Activated naive CD8-positive, alpha-beta T cell treated with anti-CD3 and anti-CD28 coated beads for 36 hours (primary cell): Measurements from ENCODE around the gene DHRSX. TPM values are rescaled to one million over a fixed set of nuclear protein-coding genes. Genes with fewer than 3 reads are reported as not detected.
"Not testable (repeated sequence)": the region's sequence is repeated elsewhere in the genome, so short reads cannot be mapped to it uniquely, and the experiment has no call there.

ENCODE experiments used
- DNase-seq: peaks from one replicate; pipeline ENCODE4 v3.0.0; 2021
- H3K27ac Mint-ChIP-seq: one replicate; pipeline ENCODE4 v1.8.0; 2022; ENCODE audit warnings: mild to moderate bottlenecking, moderate library complexity, mixed read lengths
- H3K27me3 Mint-ChIP-seq: one replicate; pipeline ENCODE4 v1.8.0; 2022; ENCODE audit warnings: mild to moderate bottlenecking, mixed read lengths
- H3K36me3 Mint-ChIP-seq: one replicate; pipeline ENCODE4 v1.8.0; 2021; ENCODE audit warnings: mild to moderate bottlenecking, mixed read lengths
- H3K4me1 Mint-ChIP-seq: one replicate; pipeline ENCODE4 v1.8.0; 2021; ENCODE audit warnings: mixed read lengths
- H3K4me3 Mint-ChIP-seq: one replicate; pipeline ENCODE4 v1.8.0; 2022; ENCODE audit warnings: mild to moderate bottlenecking, moderate library complexity, mixed read lengths
- H3K9me3 Mint-ChIP-seq: one replicate; pipeline ENCODE4 v1.8.0; 2022; ENCODE audit warnings: mixed read lengths
- total RNA-seq, 2 experiments: library from RNA; stranded (reverse); gene quantifications; one replicate each; pipeline ENCODE4 v1.2.3, GENCODE V29; 2021

Gene DHRSX
- total RNA-seq, 2 experiments from 2014 or later, result 18.2 to 19.7 TPM

DNA sequence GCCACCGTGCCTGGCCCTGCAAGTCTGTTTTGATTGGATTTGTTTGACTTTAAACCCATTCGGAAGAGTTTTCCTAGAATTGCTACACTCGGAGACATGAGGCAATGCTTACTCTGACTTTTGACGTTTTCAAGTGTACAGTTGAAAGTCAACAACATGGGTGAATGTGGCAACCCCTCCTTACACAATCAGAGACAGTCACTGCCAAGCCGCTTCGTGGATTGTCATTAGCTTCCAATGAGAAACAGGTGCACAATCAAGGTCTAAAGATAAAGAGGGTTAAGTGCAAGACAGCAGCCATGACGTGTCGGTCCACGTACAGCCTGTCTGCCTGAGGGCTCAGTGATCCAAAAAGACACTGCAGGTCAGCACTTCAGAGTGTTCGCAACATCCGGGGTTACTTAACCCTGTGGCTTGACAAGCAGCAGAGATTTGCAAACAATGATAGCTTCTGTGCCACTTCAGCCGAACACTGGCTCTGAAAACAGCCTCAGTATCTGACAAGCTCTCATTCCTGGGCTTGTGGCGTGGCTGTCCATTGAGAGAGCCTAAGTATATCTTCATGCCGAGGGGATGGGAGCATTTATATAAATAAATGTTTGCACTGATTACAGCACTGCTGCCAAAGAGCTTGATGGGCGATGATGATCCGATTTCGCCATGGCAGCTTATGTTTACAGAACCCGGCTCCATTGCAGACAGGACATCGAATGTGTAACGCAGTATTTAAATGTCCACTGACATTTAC is 180.0 kb downstream of the DHRSX start:
- no peak overlapping the region for H3K4me3 Mint-ChIP-seq
- no peak overlapping the region for H3K27ac Mint-ChIP-seq
- no peaks in the 10 kb centered on the region for H3K27me3 Mint-ChIP-seq
- no peak for DNase-seq
- H3K4me1 Mint-ChIP-seq, result peaks cover 9% of the 10 kb centered on the region
- H3K36me3 Mint-ChIP-seq, result peaks cover 26% of the 10 kb centered on the region
- peaks cover 6% of the 10 kb centered on the region for H3K9me3 Mint-ChIP-seq

DNA sequence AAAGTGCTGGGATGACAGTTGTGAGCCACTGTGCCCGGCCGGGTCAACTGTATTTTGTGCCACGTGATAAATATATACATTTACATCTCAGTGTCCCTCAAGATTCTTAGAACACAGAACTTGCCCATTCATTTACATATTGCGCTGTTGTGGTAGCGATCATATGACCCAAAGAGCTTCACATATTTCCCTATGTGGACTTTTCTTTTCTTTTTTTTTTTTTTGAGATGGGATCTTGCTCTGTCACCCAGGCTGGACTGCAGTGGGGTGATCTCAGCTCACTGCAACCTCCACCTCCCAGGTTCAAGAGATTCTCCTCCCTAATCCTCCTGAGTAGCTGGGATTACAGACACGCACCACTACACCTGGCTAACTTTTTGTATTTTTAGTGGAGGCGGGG is 180.7 kb downstream of the DHRSX start:
- Mint-ChIP-seq H3K4me3 (no peak overlapping the region), H3K36me3 (peaks cover 21% of the 10 kb centered on the region), H3K27me3 (no peaks in the 10 kb centered on the region), H3K9me3 (peaks cover 1% of the 10 kb centered on the region), H3K27ac (no peak overlapping the region), H3K4me1 (peaks cover 6% of the 10 kb centered on the region)
- DNase-seq, result no peak

DNA sequence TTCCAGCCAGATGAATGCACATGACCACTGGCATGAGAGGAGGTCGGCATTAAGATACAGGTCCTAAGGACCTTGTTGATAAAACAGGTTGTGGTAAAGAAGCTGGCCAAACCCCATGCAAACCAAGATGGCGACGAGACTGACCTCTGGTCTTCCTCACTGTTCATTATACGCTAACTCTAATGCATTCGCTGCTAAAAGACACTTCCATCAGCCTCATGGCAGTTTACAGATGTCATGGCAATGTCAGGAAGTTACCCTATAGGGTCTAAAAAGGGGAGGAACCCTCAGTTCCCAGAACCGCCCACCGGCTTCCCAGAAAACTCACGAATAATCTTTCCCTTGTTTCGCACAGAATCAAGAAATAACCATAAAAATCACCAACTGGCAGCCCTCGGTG is 182.4 kb downstream of the DHRSX start:
- Mint-ChIP-seq H3K4me1 (peaks cover 4% of the 10 kb centered on the region), H3K36me3 (peaks cover 16% of the 10 kb centered on the region), H3K27ac (no peak overlapping the region), H3K4me3 (no peak overlapping the region), H3K27me3 (no peaks in the 10 kb centered on the region), H3K9me3 (no peaks in the 10 kb centered on the region)
- DNase-seq, result no peak

DNA sequence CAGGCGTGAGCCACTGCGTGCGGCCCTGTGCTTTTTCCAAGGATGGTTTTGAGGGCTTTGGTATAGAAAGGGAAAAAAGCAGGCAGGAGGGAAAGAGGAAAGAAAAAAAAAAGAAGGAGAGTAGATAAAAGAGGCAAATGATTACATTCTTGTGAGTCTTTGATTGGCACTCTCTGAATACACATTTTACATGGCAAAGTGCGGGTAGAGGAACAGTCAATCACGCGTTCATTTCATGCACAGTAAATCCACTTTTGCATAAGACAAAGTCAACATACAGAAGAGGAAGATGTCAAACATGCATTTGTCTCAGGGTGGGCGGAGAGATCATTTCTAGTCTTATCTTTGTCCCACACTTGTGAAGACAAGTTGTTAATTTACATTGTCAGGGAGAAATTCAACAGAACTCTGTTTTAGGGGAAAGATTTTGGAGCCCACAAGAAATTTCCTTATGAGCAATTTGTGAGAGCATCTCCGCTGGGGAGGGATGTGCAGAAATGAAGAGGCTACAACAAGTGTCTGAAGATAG is 183.2 kb downstream of the DHRSX start:
- H3K27ac Mint-ChIP-seq, result no peak overlapping the region
- no peak overlapping the region for H3K4me3 Mint-ChIP-seq
- DNase-seq, result no peak
- H3K9me3 Mint-ChIP-seq, result no peaks in the 10 kb centered on the region
- no peaks in the 10 kb centered on the region for H3K27me3 Mint-ChIP-seq
- H3K36me3 Mint-ChIP-seq, result peaks cover 13% of the 10 kb centered on the region
- H3K4me1 Mint-ChIP-seq, result peaks cover 4% of the 10 kb centered on the region

DNA sequence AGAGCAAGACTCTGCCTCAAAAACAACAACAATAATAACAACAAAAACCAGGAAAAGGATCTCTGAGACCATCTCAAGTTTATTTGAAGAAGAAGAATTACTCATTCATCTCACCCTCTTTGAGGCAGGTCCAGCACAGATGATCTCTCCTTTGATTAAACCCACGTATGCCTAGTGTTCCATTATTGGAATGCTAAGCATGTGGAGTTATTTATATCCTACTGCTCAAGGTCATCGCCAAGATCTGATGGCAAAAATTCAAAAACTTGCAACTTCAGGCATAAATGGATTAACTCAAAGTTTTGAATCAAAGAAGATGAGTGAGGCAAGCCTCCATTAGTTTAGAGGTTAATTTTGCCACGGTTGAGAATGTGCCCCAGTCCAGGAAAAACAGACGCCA is 184.2 kb downstream of the DHRSX start:
- Mint-ChIP-seq H3K9me3 (peaks cover 4% of the 10 kb centered on the region), H3K27ac (no peak overlapping the region), H3K4me1 (peaks cover 4% of the 10 kb centered on the region), H3K27me3 (no peaks in the 10 kb centered on the region), H3K36me3 (peaks cover 17% of the 10 kb centered on the region), H3K4me3 (no peak overlapping the region)
- no peak for DNase-seq

DNA sequence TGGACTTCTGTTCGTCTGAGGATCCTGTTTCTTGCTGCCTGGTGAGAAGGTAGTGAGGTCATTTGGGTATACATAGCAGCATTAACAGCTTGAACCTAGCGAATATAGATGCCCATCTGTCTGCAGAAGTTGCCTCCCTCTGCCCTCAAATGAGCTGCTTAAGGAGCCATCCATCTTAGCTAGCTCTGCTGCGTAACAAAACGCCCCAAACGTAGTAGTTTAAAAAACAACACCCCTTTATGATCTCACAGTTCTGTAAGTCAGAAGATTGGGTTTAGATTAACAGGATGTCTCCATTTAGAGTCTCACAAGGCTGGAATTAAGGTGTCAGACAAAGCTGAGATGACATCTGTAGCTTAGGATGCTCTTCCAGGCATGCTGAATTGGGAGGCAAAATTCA is 185.3 kb downstream of the DHRSX start:
- H3K4me1 Mint-ChIP-seq, result peaks cover 4% of the 10 kb centered on the region
- no peak overlapping the region for H3K27ac Mint-ChIP-seq
- peaks cover 4% of the 10 kb centered on the region for H3K9me3 Mint-ChIP-seq
- peaks cover 26% of the 10 kb centered on the region for H3K36me3 Mint-ChIP-seq
- no peaks in the 10 kb centered on the region for H3K27me3 Mint-ChIP-seq
- no peak for DNase-seq
- no peak overlapping the region for H3K4me3 Mint-ChIP-seq

DNA sequence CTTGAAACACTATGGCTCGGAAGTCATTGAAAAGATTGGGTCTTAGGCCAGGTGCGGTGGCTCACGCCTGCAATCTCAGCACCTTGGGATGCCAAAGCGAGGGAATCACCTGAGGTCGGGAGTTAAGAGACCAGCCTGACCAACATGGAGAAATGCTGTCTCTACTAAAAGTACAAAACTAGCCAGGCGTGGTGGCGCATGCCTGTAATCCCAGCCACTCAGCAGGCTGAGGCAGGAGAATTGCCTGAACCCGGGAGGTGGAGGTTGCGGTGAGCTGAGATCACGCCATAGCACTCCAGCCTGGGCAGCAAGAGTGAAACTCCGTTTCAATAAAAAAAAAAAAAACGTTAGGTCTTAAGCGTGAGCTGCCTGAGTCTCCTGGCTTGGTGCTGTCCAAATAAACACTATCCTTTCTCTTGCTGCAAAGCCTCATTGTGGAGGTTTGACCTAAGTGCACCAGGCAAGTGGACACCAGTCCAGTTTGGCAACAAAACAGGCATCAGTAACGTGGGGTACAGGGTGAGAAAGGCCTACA is 185.9 kb downstream of the DHRSX start:
- H3K9me3 Mint-ChIP-seq, result peaks cover 4% of the 10 kb centered on the region
- no peak overlapping the region for H3K4me3 Mint-ChIP-seq

DNA sequence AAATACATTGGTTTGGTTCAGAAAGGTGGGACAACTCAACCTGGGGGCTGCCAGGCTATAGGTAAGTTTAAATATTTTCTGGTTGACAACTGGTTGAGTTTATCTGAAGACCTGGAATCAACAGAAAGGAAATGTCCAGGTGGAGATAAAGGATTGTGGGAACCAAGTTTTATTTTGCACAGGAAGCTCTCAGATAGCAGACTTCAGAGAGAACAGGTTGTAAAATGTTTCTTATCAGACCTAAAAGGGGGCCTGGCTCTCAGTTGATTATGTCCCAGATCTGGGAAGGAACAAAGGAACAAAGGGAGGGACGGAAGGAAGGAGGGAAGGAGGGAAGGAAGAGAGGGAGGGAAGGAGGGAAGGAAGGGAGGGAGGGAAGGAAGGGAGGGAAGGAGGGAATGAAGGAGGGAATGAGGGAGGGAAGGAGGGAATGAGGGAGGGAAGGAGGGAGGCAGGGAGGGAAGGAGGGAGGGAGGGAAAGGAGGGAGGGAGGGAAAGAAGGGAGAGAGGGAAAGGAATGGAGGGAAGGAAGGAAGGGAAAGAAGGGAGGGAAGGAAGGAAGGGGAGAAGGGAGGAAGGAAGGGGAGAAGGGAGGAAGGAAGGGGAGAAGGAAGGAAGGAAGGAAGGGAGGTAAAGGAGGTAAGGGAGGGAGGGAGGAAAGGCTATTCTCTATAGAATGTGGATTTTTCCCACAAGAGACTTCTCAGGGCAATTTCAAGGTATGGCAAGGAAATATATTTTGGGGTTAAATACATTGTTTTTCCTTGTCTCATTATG is 186.7 kb downstream of the DHRSX start:
- Mint-ChIP-seq H3K27me3 (no peaks in the 10 kb centered on the region), H3K27ac (no peak overlapping the region)

More for the DNA sequence above, 185.9 kb downstream of the DHRSX start:
- Mint-ChIP-seq H3K27ac (no peak overlapping the region), H3K4me1 (peaks cover 4% of the 10 kb centered on the region), H3K27me3 (no peaks in the 10 kb centered on the region), H3K36me3 (peaks cover 28% of the 10 kb centered on the region)
- no peak for DNase-seq

DNA sequence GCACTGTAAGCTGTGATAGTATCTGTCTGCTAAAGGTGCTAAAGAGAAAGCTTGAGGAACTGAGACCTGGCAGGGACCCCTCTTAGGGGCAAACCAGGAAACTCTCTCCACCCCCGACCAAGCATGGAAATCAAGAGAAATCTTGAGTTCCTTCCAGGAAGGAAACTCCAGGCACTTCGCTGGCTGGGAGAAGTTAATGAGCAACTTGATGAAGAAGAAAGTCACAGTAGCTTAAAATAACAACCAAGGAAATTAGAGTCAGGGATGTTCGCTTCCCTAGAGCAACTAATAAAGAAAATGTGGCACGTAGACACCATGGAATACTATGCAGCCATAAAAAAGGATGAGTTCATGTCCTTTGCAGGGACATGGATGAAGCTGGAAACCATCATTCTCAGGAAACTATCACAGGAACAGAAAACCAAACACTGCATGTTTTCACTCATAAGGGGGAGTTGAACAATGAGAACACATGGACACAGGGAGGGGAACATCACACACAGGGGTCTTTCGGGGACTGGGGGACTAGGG is 188.7 kb downstream of the DHRSX start:
- not testable (repeated sequence) for H3K27me3 Mint-ChIP-seq, H3K9me3 Mint-ChIP-seq, H3K27ac Mint-ChIP-seq, H3K4me1 Mint-ChIP-seq, H3K4me3 Mint-ChIP-seq, DNase-seq
- peaks cover 27% of the 10 kb centered on the region for H3K36me3 Mint-ChIP-seq

More for the DNA sequence above, 186.7 kb downstream of the DHRSX start:
- no peak overlapping the region for H3K4me3 Mint-ChIP-seq
- H3K4me1 Mint-ChIP-seq, result peaks cover 4% of the 10 kb centered on the region
- H3K9me3 Mint-ChIP-seq, result peaks cover 4% of the 10 kb centered on the region
- no peak for DNase-seq
- H3K36me3 Mint-ChIP-seq, result peaks cover 28% of the 10 kb centered on the region

DNA sequence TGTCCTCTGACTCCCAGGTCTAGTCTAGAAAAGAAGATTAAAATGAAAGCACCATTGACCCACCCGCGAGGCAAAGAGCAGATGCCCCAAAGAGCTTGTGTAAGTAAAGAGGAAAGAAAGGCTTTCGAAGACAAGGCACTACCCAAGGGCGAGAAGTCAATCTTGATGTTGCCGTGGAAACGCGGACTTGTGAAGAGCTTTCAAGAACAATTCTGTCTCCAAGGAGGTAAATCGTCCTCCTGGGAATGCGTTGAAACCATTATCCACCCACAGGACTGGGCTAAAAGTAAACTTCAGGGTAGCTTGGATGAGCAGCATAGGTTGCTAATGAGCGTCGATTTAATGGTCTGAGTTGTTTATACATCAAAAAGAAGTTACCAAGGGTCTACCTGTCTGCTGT is 189.3 kb downstream of the DHRSX start:
- H3K27ac Mint-ChIP-seq, result no peak overlapping the region
- no peaks in the 10 kb centered on the region for H3K27me3 Mint-ChIP-seq
- peaks cover 4% of the 10 kb centered on the region for H3K9me3 Mint-ChIP-seq
- H3K4me3 Mint-ChIP-seq, result no peak overlapping the region
- no peaks in the 10 kb centered on the region for H3K4me1 Mint-ChIP-seq
- peaks cover 31% of the 10 kb centered on the region for H3K36me3 Mint-ChIP-seq
- no peak for DNase-seq

DNA sequence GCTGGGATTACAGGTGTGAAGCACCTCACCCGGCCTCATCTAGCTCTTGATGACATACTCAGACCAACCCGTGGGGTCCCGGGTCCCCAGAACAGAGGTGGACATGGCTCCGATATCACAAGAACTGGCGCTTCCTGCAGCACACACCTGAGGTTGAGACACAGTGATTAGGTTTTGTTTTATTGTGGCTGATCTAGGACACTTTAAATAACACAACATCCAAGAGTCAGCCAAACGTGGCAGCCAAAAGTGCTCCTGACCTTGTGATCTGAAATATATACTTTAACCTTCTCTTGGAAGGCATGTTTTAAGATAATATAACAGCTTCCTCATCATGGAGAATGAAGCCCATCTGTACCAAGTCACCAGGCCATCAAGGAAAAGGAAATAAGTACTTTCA is 198.9 kb downstream of the DHRSX start:
- H3K27me3 Mint-ChIP-seq, result no peaks in the 10 kb centered on the region
- H3K9me3 Mint-ChIP-seq, result peaks cover 15% of the 10 kb centered on the region
- no peak for DNase-seq
- no peak overlapping the region for H3K27ac Mint-ChIP-seq
- no peaks in the 10 kb centered on the region for H3K4me1 Mint-ChIP-seq
- H3K4me3 Mint-ChIP-seq, result no peak overlapping the region
- H3K36me3 Mint-ChIP-seq, result peaks cover 35% of the 10 kb centered on the region

DNA sequence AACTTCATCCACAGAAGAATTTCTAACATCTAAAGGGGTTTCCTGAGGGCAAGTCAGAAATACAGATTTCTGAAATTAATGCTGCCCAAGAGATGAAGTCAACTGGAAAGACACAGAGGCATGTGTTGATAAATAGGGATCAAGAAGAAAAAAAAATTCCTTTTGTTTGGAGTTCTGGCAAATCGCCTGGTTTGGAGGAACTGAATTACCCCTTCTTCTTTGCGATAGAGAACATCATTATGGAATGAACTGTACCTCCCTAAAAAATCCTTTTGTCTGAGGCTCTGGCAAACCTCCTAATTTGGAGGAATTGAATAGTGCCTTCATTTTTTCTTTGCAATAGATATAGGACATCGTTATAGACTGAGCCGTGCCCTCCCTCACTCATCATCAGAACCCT is 200.9 kb downstream of the DHRSX start:
- Mint-ChIP-seq H3K4me1 (no peaks in the 10 kb centered on the region), H3K9me3 (peaks cover 12% of the 10 kb centered on the region), H3K27me3 (no peaks in the 10 kb centered on the region)

DNA sequence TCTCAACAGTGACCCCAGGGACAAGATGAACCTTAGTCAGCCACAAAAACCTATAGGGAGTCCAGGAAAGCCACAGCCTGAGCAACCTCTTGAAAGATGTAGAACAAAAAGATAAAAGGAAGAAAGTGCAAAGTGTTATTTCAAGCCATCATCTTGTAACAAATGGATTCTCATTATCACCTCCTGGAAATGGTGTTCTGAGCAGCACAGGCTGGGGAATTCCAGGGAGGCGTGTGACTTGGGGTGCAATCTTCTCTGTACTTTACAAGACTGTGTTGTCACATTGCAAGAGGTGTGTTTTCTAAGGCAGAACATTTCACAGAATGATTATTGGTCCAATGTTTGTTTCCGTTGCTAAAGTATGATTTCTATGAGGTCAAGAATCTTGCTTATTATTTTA is 214.0 kb downstream of the DHRSX start:
- H3K4me1 Mint-ChIP-seq, result peaks cover 5% of the 10 kb centered on the region
- DNase-seq, result no peak
- peaks cover 2% of the 10 kb centered on the region for H3K9me3 Mint-ChIP-seq
- H3K27me3 Mint-ChIP-seq, result no peaks in the 10 kb centered on the region
- no peak overlapping the region for H3K4me3 Mint-ChIP-seq
- H3K27ac Mint-ChIP-seq, result no peak overlapping the region
- peaks cover 47% of the 10 kb centered on the region for H3K36me3 Mint-ChIP-seq

More for the DNA sequence above, 200.9 kb downstream of the DHRSX start:
- DNase-seq, result no peak
- Mint-ChIP-seq H3K27ac (peak overlapping the region; percentile 46), H3K4me3 (no peak overlapping the region), H3K36me3 (peaks cover 22% of the 10 kb centered on the region)

DNA sequence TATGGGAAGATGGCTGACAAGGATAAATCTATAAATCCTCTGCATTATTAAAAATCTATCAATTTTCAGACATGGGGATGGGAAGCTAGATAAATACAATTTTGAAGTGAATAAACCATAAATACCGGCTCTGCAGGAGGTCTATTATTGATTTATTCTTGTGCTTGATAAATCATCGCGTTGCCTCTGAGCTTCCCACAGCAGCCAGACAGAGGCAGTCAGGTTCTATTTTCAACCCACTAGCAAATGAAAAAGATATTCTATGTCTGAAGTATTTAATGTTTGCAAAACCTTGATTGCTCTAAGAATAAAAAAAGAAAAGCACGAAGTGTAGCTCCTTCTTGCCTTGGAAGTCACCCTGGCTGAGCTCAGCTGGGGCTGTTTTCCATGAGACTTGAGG is 216.2 kb downstream of the DHRSX start:
- H3K4me1 Mint-ChIP-seq, result peaks cover 5% of the 10 kb centered on the region
- H3K9me3 Mint-ChIP-seq, result peaks cover 2% of the 10 kb centered on the region
- no peak overlapping the region for H3K4me3 Mint-ChIP-seq
- no peak for DNase-seq
- H3K36me3 Mint-ChIP-seq, result peaks cover 33% of the 10 kb centered on the region
- H3K27me3 Mint-ChIP-seq, result no peaks in the 10 kb centered on the region
- H3K27ac Mint-ChIP-seq, result no peak overlapping the region

DNA sequence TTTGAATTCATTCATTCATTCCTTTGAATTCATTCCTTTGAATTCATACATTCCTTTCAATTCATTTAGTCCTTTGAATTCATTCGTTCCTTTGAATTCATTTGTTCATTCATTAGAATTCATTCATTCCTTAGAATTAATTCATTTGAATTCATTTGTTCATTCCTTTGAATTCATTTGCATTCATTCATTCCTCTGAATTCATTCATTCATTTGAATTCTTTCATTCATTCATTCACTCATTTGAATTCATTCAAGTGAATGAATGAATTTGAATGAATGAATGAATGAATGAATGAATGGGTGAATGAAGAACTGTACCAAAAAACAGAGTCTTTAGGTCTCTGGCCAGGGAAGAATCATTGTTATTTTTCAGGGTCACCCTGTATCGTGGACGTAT is 216.6 kb downstream of the DHRSX start:
- Mint-ChIP-seq H3K36me3 (peaks cover 30% of the 10 kb centered on the region), H3K27me3 (no peaks in the 10 kb centered on the region), H3K4me1 (peaks cover 5% of the 10 kb centered on the region), H3K27ac (no peak overlapping the region), H3K9me3 (peaks cover 2% of the 10 kb centered on the region), H3K4me3 (no peak overlapping the region)
- no peak for DNase-seq
